Measurements from ENCODE around the gene ATP4A.

GRCh38 chr19:35557539-35558399 lies 5.7 kb downstream of the ATP4A start:
- TF ChIP-seq CTCF (IDR thresholded peaks at IDR 0.05) (no peak), POLR2A (IDR thresholded peaks at IDR 0.05) (no peak)
